ENCODE measurements around the gene KLF9.

Gene KLF9

DNA sequence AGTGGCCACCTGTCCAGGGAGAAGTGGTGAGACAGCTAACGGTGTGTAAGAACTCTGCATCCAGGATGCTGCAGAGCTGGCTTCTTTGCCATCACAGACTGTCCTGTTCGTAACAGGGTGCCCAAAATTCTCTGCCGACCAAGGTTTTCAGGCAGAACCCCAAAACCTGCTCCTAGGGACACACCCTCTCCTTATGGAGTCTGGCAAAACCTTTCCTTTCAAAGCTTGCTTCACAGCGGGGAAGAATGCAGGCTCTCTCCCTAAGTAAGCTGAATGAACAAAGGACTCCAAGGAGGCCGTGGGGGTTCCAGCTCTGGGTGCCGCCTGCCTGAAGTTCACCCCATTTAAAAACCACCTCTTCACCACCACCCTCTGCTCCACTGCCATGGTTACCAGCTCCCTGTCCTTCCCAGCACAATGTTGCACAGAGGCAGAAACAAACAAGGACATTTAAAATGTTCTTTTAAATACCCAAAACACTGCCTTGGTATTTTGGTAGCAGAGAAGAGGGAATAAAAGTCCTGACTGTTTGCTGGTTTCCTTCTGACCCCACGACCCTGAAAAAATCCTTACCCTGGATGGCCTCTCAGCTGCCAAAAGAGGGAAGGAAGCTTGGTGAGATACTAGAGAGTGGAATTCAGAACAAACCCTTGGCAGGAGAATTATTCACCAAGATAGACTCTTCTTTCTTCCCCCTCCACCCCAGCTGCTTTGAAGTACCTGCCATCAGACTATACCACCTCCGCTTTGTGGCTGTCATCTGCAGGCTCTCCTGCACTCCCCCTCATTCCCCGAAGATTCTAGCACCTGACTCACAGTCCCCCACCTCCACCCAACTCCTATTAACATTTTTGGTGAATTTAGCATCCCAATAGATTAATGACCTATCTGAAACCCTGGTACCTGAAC lies 7.1 kb upstream of the KLF9 start:
- DNase-seq = peak; percentile 26

DNA sequence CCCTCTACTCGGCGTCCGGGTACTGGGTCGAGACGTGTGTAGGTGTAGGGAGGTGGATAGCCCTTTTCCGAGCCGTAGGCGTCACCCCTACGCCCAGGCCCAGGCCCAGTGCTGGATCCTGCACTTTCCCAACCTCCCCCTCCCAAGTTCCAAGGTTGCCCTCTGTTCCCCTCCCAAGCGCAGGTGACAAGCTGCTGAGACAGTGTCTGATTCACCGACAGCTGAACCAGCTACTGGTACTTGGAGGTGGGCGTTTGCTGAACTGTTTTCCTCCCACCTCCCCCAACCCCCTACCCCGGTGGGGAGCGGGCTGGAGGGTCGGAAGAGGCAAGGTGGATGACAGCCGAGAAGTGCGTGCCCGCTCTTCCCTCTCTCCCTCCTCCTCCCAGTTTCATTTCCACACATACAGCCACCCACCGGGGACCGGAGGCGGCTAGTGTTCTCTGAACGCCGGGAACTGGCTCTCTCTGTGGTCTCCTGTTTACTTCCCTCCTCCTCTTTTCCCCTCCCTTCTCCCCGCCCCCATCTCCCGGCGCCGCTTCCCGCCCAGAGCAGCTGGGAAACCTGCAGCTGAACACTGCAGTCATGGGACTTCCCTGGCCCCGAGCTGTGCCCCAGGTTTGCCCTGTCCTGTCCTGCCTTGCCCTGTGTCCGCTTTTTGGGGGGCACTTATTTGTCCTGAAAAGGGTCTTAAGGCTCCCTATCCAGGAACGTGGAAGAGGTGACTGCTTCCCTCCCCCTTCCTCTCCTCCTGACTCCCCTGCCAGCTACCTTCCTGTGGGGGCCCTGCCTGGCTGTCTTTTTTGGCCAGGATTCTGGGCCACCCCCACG lies 6.2 kb upstream of the KLF9 start:
- DNase-seq = peak; percentile 67

DNA sequence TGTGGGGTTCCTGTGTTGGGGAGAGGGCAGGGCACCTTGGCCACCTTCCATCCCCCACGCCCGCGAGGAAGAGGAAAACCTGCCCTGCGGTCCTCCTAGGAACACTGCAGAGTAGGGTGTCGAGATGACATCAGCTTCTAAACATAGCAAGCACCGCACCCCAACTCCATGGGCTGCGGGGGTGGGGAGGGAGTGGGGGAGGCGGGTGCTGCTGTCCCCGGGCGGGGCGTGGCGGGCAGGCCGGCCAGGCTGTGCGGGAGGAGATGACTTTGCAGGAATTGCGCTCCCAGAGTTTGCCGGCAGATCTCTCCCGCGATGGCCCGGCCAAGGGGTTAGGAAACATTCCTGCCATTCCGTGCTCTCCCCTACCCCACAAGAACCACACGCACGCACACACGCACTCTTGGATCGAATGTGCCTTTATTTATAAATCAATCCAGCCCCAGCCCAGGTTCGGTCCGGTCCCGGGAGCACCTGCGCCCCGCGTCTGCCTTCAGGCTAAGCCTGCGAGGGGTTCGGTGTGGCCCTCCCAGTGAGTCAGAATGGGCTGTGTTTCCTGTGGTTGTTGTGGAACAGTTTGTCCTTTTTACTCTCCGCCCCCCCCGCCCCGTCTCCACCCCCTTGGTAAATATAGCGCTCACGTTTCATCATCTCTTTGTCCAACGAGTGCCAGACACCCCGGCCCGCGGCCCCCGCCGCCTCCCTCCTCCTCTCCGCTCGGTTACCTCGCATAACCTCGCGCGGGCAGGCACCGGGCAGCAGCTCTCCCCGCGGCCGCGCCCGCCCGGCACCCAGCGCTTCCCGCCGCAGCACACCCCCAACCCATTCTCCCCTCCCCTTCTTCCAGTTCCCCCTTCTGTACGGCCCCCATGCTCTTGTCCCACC lies 5.3 kb upstream of the KLF9 start:
- peak; percentile 89 for DNase-seq

DNA sequence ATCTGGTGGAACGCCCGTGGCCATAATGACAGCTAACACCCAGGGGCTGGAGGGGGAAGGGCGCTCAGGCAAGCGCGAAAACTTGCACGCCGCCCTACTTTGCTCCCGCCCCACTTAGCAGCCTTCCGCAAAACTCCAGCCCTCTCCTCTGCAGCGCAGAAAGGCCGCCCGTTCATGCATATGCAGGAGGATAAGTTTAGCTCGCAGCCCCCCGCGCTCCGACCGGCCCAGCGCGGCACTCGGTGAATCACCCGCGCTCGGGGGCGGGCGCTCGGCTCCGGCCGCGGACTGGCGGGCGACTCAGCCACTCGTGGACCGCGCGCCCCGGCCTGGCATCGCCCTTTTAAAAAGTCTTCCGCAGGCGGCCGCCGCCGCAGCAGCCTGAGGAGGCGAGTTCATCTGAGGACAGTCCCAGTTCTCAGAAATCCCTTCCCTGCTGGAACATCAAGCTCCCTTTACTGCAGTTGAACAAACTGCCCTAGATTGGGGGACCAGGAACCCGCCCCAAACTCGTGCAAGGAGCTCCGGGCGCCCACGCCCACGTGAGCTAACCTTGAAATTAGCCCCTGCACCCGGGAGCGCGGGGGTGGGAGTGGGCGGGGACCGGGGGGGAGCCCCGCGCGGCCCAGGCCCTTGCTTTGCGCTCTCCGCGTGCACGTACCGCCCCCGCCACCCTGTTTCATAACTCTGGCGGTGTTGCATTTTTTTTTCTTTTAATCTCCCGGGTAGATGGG lies 4.5 kb upstream of the KLF9 start:
- DNase-seq = peak; percentile 90

DNA sequence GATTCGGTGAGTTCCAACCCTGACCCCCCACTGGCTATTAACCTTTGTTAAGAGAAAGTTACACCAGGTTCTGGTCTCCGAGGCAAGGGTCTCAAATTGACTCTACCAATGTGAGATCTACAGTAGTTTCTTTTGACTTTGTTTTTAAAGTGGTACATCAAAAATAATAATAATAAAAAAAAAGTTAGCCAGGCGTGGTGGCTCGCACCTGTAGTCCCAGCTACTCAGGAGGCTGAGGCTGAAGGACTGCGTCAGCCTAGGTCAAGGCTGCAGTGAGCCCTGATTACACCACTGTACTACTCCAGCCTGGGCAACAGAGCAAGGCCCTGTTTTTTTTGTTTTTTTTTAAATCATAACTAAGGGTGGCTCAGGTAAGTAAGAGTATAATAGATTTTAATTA lies 1.0 kb upstream of the KLF9 start:
- DNase-seq = no peak

DNA sequence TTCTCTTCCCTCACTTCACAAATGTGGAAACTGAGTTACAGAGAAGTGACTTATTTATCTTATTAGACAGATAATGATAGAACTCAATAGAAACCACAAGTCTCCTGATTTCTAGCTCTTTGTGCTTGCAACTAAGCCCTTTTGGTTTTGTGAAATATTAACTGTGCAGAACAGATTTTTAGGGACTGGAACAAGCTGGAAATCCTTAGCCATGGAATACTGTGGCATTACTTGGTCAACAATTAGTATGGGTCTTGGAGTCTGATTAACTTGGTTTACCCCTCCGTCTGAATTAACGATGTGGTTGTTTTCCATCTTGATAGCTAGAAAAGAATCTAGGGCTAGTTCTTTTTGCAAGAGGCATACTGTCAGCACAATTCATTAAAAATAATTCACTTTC lies 584 bp upstream of the KLF9 start:
- DNase-seq = no peak

DNA sequence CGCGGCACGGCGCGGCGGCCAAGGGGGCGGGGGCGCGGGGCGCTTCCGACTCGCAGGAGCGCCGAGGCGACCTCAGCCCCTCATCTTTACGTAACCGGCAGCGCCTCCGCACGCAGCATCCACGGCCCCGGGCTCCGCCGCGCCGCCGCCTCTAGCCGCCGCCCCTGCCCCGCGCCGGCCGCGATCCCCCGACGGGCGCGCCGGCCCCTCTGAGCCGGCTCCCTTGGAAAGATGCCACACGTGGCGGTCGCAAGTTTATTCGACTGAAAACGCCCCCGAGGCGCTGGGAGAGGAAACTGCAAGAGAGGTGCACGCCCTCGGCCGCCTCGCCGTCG lies 1.0 kb downstream of the KLF9 start:
- no peak for DNase-seq

DNA sequence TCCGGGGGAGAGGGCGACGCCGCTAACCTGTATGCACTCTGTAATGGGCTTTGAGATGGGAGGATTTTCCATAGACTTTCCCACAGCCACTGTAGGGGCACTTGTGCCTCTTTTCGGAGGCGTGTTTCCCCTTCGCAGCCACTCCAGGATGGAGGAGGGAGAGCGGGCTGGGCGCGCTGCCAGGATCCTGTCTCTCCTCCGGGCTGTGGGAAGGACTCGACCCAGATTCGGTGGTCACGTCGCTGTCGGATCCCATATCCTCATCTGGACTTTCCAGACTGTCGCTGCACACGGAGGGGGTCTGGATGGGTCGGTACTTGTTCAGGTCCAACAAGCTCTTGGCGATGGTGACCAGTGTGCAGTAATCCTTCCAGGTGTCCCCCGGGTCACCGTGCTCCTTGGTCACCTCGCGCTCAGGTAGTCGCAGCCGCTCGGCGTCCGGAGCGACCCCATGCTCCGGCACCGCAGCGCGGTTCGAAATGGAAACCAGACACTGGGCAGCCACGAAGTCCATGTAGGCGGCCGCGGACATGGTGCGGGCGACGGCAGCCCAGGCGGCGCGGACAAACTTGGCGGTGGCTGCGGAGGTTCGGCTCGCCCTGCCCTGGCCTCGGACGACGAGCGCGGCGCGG lies 1.5 kb downstream of the KLF9 start:
- DNase-seq = no peak

DNA sequence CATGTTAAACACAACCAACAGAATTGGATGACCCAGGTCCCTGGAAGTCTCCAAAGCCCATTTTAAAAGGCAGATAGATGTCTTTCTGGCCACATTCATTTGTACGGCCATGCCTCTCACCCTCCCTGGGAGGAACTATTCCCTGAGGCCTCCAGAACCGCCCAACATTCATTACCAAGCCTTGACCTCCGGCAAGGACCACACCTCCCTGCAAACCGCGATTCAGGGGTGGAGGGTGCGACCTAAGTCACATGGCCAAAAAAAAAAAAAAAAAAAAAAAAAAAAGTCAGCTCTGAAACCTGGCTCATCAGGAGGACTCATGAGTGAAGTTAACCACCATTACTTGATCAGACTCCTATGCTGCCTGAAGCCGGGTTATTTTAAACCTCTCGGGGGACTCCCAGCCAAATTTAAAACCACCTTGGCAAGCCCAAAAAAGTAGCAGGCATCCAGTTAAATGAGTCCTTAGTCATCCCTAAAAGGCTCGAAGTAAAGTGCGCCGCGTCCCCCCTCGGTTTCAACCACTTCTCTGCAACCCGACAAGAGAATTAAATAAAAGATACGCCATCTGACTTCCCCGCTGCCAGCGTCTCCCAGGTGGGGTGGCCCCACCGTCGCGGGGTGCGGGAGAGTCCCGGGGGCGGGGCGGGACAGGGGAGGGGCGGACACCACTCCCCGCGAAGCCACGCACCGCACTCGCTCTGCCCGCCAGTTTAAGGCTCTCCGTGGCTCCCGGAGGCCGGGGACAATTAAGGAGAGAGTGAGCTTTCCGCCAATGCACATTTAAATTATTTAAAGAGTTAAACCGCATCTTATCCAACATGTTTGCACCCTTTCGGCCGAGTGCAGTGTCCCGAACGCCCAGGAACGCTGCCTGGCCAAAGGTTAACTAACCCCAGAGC lies 2.3 kb downstream of the KLF9 start:
- DNase-seq = peak; percentile 77

DNA sequence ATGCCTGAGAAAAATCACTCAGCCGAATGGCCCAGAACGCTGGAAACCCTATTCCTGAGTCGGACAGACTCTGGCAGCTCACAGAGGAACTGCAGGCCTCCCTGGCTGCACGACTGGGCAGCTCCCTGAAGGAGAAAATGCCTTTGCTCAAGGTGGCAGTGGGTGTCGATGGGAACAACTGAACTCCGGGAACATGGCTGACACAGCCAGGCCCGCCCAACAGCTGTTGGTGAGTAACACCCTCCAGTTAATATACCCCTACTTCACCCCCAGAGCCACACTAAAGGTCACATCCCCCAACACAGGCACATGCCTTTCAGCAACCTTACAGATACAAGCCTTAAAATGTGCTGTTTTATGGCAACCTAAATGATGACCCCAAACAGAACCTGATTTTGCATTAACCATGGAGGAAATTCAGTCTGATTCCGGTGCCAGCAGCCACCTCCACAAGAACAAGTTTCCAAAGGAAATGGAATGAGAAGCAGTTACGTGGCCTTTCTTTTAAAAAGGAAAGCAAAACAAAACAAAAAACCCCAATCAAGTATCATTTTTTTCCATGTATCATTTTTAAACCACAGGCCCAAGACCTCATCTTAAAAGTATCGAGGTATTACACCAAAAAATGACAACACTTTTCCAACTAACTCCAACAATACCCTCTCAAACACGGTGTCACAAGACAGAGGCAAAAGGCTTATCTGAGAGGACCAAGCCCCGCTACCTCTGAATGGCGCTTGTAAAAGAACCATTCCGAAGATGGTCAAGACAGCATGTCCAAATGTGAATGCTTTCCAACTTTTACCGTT lies 3.1 kb downstream of the KLF9 start:
- no peak for DNase-seq

DNA sequence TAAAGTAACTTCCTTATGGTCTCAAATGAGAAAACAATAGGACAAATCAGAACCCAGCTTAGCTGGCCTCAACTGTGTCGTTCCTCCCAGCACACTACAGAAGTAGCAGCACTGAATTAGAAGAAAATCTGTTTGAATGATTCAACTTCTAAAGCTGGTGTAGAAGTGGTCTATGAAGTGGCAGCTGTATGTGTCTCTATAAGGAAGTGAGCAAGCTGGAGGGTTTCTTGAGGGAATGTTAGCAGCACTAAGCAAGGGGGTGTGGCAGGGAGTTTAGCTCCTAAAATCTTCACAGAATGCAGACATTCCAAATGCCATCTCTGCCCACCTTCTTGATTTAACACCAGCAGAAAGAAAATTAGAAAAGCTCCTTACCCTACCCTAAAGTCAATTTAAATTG lies 4.1 kb downstream of the KLF9 start:
- peak; percentile 17 for DNase-seq

DNA sequence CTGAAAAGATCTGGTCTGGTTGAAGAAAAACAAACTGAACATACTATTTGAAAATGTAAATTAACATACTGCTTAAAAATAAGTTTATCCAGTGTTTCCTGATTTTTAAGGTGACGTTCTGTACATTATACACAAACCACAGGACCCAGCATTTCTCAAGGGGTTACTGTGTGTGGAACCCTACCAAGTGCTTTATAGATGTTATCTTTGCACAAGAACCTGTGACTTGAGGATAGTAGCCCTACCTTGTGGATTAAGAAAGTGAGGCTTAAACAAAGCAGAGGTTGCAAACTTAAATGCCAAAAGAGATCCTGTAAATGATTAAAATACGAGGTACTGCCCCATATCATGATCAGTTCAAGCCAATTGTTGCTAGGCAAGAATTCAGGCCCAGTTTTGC lies 4.7 kb downstream of the KLF9 start:
- DNase-seq = no peak

DNA sequence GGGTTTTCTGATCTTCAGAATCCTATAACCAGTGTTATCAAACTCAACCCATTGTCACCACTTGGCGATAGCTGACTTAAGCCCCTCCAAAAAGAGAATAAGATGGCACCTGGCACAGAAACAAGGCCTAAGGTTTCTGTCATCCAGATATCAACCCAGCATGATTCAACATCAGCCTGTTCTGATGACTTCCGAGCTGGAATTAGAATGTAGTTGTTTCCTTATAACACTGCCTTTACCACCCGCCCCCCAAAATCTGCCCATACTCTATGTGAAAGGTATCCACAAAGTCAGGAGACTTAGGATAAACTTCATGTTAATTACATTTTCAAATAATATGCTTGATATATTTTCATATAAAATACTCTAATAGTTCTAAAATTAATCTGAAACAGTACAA lies 5.2 kb downstream of the KLF9 start:
- no peak for DNase-seq

DNA sequence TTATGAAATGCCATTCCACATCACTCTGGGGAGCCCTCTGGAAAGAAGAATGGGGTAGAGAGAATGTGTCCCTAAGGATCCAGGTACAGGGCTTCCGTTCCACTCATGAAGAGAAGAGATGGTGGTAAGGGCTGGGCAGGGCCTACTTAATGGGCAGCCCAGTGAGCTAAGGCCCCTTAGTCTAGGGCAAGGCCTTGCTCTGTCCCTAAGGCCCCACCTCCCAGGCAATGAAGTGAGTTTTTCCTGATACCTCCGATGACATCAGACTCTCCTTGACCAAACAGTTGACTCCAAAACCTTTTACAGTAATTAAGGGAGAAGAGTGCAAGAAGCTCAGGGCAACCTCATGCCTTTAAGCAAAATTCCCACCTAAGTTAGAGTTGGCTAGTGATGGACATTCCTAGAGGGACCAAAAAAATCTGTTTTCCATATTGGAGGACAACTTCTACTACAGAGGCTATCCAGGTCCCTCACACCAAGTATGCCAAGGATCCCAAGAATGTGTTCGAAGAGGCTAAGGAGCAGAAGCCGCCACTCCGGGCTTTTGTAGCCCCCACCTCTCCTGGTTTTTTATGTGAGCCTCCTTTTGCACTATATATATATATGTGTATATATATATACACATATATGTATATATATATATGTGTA lies 5.9 kb downstream of the KLF9 start:
- DNase-seq = no peak

DNA sequence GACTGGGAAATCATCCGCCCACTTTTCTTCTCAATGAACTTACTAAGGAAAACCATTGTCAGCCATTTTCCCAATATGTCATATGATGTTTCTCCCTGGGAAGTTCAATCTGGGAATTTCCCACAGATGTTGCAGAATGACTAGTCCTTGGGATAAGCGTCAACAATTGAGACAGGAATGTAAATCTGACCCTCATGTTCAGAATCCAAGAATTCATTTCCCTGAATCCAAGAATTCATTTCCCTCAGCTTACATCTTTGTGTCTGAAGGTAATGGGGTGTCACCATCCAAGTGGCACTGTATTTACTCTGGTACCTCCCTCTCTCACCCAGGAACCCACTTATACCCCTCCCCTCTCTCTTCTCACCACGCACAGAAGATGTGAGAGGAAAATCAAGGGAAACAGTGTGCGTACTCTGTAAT lies 7.4 kb downstream of the KLF9 start:
- DNase-seq = no peak

DNA sequence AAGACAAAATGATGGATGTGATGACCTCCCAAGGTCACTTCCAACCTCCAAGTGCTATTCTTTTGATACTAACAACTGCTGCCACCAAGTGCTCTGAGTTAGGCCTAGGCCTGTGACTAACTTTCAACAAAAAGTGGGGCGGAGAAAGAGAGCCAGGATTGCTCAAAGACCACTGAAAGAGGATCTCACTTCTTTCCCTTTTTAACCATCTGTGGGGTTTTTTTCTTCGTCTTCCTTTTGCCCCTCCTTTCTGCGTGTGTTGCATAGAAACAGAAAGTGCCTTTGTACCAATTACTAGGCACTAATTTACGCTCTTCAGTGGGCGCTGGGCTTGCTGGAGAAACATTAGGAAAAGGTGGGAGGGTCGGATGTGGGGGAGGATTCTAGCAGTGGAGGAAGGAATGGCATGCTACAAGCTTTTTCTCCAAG lies 8.0 kb downstream of the KLF9 start:
- no peak for DNase-seq

DNA sequence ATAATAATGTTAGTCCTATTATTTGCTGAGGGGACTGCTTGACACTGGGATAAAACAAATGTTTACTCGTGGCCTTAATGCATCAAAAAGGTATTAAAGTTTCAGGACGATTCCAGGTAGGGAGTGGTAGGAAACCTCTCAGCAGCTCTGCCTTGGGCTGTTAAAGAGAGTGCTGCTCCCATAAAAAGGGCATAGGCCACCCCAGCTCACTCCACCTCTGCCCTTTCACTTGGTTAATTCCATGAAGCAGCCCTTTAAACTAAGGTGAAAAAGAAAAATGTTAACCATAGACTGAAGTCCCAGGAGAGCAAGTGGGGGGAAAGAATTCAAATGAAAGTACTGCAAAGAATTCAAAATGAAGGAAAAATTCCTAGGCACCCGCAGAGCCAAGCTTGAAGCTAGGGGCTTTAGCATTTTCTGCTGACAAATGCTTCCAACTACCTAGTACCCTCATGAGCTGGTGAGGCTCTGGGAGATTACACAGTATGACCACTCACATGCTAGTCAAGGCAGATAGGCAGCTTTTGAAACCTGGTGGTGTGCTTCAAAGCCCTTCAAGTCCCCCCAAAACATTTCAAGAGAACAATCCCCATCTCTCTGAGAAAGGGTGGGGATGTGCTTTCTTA lies 8.5 kb downstream of the KLF9 start:
- no peak for DNase-seq

DNA sequence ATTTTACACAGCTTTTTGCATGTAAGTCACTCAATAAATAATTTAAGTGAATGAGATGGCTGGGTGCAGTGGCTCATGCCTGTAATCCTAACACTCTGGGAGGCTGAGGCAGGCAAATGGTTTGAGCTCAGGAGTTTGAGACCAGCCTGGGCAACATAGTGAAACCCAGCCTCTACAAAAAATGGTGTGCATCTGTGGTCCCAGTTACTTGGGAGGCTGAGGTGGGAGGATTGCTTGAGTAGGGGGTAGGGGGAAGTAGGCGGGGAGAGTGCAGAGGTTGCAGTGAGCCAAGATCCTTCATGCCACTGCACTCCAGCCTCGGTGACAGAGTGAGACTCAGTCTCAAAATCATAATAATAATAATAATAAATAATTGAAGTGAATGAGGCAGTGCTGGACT lies 10.2 kb downstream of the KLF9 start:
- no peak for DNase-seq

DNA sequence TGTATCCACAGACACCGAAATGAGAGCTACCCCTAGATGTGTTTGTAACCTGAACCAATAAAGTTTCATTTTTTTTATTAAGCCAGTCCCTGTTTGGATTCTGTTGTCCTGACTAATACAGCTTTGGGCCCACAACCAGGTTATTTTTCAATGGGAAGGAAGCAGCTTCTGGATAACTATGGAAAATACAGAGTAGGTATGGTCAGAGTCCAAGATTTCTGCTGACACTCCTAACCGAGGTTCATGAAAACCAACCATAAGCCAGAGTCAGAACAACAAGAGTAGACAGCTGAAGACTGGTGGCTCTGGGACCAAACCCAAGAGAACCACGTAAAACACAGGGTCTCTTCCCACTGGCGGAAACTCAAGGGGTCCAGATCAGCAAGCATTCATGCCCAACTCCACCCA lies 10.8 kb downstream of the KLF9 start:
- no peak for DNase-seq

Data from GF-D8 (cell line).